Measurements from ENCODE around the gene SYPL1. TPM values are rescaled to one million over a fixed set of nuclear protein-coding genes. Genes with fewer than 3 reads are reported as not detected.

The SYPL1 gene
- total and polyA plus RNA-seq, 2 donors (not counting 3 experiments of a cell fraction or from before 2014, with no cell fraction given), result 59.8 to 67.1 TPM

GRCh38 chr7:106098889-106099288 is 13.2 kb downstream of the SYPL1 start:
- no TSS peak for BruUV-seq (replicated peaks)
- Histone ChIP-seq H3K4me2 (ENCODE audit: insufficient read depth, low read length) (no peak overlapping the region), H3K79me2 (ENCODE audit: control insufficient read depth, insufficient read depth, low read length) (peaks cover 54% of the 10 kb centered on the region), H3K36me3 (ENCODE audit: control insufficient read depth in 2 of 2, extremely low read depth in 1 of 2, insufficient read depth in 2 of 2, low read length in 2 of 2) (peaks cover 0 to 5% of the 10 kb centered on the region in 2 experiments), H3K9me1 (replicated peaks; ENCODE audit: control insufficient read depth, extremely low read depth, insufficient read depth, low read length) (no peaks in the 10 kb centered on the region), H3K9ac (replicated peaks; ENCODE audit: extremely low read depth, insufficient read depth, low read length) (no peak overlapping the region), H3K9me3 (replicated peaks; ENCODE audit: control insufficient read depth, insufficient read depth, low read length) (no peaks in the 10 kb centered on the region), H3K27ac (ENCODE audit: insufficient read depth, low read depth, low read length) (no peak overlapping the region), H3K4me1 (ENCODE audit: control insufficient read depth, extremely low read depth, insufficient read depth, low read length) (peaks cover 10% of the 10 kb centered on the region), H2AFZ (ENCODE audit: low read depth, low read length) (no peak overlapping the region), H4K20me1 (replicated peaks; ENCODE audit: control insufficient read depth, extremely low read depth, insufficient read depth, low read length) (no peaks in the 10 kb centered on the region), H3K4me3 (replicated peaks in 1 of 3; ENCODE audit: insufficient read depth in 1 of 3, low read depth in 1 of 3, low read length in 3 of 3) (no peak overlapping the region), H3K27me3 (ENCODE audit: control insufficient read depth in 2 of 2, insufficient read depth in 2 of 2, low read length in 2 of 2) (no peaks in the 10 kb centered on the region)
- ChIA-PET CTCF (interaction anchor here (0.6 kb wide), 1 partner anchor 13 kb away, joined by 3 read pairs; the partner anchor contains the start of gene SYPL1), POLR2A (interaction anchor here (1.0 kb wide), 1 partner anchor 27 kb away, joined by 3 read pairs; no protein-coding TSS in a partner anchor)
- TF ChIP-seq JUN (IDR thresholded peaks at IDR 0.05; ENCODE audit: borderline replicate concordance, insufficient read depth, insufficient read length, low read depth) (no peak), POLR2A (IDR thresholded peaks at IDR 0.05; ENCODE audit: low read depth, low read length) (no peak), FOS (IDR thresholded peaks at IDR 0.05; ENCODE audit: borderline replicate concordance, insufficient read depth, low read length) (no peak), EZH2 (IDR thresholded peaks at IDR 0.05; ENCODE audit: borderline replicate concordance, low read depth, low read length, severe bottlenecking) (no peak), MYC (IDR thresholded peaks at IDR 0.05; ENCODE audit: low read depth, low read length) (no peak), MAX (IDR thresholded peaks at IDR 0.05; ENCODE audit: insufficient read depth, insufficient read length) (no peak), GATA2 (IDR thresholded peaks at IDR 0.05; ENCODE audit: insufficient read depth, insufficient read length, low read depth, low read length) (no peak), POLR2AphosphoS5 (IDR thresholded peaks at IDR 0.05; ENCODE audit: insufficient read depth, low read depth, low read length) (no peak), CTCF (IDR thresholded peaks at IDR 0.05; ENCODE audit: extremely low read depth in 1 of 2, insufficient read depth in 1 of 2, low read depth in 1 of 2, low read length in 2 of 2) (no peak)
- no peak for FAIRE-seq
- DNase-seq (ENCODE audit: low read depth, low spot score), result no peak
- intact Hi-C loops (cut with micrococcal nuclease) (no loop called here), dilution Hi-C loops (cut with MboI; ENCODE audit: extremely low pct_ligation_motif_present, low sequenced_read_pairs) (no loop called here)

All from endothelial cell of umbilical vein (primary cell).